Cortex of kidney (tissue), 1 donor: ENCODE measurements around the gene PTCD3.

Experiments used
- DNase-seq: peaks from one replicate; lab custom pipeline; 2025; lab: John Stamatoyannopoulos, UW

The PTCD3 gene

DNA sequence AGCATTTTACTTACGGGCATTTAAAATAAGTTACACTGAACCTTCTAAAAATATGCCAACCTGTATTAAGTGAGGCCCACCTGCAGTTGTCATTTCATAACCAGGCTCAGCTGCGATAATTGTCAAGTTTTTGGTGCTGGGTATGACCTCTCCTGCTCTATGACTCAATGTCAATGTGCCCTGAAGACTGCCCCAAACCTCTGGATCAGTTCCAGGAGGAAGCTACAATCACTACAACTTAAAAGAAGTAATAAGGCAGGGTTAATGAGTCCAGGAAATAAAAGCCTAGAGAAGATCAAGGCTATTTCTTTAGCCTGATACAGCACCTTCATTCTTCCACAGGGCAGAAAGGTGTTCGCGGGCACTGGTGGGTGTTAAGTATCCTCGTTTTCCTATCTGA, 23.3 kb upstream of the PTCD3 start:
- DNase-seq = no peak

DNA sequence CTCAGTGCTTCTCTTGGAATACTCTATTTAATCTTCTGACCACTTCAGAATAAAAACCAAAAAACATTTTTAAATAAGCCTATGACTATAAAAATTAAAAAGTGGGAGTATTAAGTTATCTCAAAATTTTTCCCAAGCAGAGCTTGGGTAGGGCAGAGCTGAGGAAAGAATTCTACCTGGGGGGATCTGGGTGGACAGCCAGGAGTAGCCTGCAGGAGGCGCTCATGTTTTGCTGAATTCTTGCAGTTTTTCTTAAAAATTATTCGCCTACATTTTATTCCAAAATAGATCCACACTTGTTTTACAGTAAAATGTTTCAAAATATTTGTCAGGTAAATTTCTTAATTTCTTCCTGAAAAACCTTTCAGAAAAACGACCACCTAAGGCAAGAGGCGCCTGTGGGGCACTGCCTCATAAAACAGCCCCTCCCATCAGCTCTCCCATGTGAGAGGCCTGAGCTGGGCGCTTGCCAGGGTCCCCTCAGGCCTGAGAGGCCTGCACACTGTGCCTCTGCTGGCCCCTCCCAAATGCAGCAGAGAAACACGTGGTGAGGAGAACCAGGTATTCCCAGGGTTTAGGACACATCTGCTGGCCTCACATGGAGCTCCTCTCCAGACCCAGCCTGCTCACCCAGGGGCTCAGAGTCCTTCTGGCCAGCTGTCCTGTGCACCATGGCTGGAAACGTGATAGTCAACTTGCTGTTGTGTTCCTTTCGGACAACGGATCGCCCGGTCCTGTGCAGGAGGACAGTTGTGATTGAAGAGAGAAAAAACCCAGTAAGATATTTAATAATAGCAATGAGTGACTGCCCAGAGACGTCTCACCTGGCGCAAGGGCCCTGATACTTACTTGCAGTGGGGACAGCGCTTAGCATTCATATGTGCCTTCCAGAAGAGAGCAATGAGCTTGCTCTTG, 17.8 kb upstream of the PTCD3 start:
- no peak for DNase-seq

DNA sequence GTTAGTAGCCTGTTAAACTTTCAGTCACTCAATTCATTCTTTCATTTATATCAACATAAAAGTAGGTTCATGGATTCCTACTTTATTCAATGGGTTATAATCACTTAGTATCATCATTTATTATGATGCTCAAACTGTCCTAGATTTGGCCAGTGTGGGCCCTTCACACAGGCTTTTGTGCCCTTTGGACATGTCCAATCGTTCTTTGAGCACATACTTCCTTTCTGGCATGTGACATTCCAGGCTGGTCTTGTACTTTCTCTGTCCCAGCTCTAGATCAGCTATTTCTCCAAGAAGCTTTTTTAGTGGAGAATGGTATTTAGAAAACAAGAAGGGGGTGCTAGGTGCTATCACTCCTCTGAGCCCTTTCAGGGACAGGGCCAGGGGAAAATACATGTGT, 11.8 kb upstream of the PTCD3 start:
- no peak for DNase-seq

DNA sequence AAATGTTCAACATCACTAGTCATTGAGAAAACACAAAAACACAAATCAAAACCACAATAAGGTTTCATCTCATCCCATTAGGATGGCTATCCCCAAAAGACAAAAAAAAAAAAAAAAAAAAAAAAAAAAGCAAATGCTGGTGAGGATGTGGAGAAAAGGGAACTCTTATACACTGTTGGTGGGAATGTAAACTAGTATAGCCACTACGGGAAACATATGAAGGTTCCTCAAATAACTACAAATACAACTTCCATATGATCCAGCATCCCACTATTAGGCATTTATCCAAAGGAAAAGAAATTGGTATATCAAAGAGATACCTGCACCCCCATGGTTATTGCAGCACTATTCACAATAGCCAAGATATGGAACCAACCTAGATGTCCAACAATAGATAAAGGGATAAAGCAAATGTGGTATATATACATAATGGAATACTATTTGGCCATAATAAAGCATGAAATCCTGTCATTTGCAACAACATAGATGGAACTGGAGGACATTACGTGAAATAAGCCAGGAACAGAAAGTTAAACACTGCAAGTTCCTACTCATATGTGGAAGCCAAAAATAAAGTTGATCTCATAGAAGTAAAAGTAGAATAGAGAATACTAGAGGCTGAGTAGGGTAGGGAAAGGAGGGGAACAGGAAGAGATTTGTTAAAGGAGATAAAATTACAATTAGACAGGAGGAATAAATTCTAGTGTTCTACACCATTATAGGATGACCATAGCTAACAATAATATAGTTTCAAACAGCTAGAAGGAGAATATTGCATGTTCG, 8.7 kb upstream of the PTCD3 start:
- no peak for DNase-seq

DNA sequence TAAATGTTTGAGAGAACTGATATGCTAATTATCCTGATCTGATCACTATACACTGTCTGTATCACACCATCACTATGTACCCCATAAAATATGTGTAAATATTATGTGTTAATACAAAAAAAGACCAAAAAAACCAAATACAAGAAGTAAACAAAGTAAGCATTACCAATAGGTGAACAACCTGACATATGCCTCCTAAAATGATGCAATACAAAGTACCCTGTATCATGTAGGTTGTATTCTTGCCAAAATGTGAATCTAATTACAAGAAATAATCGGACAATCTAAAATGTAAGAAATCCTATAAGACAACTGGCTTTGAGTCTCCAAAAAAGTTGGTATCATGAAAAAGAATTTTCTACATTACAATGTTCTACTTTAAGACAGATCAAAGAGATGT, 8.1 kb upstream of the PTCD3 start:
- DNase-seq = no peak

DNA sequence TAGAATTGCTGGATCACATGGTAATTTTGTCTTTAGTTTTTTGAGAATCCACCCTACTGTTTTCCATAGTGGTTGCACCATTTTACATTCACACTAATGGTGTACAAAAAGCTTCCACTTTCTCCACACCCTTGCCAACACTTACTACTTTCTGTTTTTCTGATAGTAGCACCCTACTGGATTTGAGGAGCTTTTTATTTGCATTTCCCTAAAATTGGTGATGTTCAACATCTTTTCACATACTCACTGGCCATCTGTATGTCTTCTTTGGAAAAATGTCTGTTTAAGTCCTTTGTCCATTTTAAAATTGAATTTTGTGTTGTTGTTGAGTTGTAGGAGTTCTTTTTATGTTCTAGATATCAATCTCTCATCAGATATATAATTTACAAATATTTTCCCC, 3.9 kb upstream of the PTCD3 start:
- no peak for DNase-seq

DNA sequence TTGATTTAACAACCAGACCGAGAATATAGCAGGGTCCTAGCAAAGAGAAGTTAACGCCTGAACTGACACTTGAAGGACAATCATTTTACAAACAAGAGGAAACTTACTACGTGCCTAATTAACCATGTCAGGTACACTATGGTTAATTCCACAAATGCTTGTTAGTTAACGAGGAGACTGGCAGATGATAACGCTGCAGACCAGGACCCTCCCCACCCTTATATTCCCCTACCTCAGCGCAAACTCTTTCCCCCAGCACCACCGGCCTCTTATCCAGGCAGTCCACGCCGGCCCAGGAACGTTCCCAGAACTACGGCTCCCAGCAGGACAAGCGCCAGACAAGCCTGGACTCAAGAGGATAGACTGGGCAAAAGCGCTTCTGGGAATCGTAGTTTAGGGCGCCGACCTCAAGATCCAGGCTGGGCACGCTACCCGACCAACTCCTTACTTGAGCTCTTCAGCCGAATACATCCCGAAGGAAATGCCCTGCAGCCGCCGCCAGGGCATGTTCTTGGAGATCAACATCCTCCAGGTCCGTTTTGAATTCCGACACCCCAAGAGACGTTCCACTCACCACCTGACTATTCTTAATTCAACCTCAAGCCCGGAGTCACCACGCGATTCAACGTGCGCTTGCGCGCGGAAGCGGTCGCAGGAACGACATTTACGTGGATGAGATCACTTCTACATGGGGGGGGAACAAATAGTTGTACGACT, 625 bp upstream of the PTCD3 start, which contains the start of gene POLR1A:
POLR1A (minus strand) TSS at position 635 of the 717 bp plus-strand sequence; CDS start at position 525, 110 bp downstream.
- DNase-seq = no peak

DNA sequence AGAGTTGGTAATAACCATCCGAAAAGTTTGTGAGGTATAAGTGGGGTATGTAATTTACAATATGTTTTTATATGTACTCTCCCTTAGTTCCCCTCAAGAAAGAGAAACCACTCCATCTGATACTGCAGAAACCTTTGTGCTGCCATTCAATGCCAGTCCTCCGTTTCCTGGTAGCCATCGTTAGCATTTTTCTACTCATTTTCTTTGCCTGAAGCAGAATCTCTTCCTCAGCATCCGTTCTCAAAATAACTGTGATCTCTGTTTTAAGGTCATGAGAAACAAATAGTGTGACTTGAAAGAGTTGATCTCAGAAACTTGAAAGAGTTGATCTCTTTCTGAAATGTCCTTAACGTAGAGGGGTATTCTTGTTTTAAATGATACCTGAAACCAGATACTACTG, 996 bp downstream of the PTCD3 start:
- DNase-seq = no peak

DNA sequence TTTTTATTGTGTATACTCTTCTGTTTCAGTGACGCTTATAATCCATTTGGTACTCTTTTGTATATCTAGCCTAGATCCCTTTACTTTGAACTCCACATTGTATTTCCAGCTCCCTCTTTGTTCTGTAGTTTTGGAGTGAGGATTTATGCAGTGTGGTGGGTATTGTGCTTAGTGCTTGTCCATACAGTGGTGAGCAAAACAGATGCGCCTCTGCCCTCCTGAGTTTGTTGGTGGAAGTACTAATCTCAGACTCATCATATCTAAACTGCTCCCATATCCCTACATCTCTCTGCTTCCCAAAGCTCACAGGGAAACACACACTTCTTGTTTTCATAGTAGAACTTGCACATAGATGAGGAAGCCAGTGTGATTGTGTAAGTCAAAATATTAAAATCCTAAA, 12.1 kb downstream of the PTCD3 start:
- DNase-seq = no peak

DNA sequence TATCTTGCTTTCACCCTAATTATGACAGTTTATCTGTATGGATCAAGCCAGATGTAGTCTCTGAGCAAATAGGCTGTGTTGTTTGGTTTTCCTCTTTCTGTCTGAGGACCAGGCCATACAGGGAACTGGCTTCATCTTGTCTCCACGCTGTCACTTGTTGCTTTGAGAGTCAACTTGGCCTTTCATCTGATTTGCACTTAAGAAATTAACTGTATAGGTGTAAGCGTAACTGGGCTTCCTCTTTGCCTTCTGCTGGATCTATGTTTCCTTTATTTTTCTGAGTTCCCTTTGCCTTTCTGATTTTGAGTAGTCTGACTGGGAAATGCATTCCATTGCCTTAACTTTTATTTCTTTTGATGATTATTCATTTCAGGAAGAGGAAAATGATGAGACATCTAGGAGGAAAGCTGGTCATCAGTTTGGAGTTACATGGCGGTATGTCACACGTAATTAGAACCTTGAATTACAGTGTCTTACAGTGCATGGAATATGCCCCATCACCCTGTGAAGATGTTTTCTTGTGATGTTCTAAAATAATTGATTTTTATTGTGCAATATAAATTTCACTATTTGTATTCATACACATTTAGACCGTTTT, 17.4 kb downstream of the PTCD3 start:
- DNase-seq = no peak

DNA sequence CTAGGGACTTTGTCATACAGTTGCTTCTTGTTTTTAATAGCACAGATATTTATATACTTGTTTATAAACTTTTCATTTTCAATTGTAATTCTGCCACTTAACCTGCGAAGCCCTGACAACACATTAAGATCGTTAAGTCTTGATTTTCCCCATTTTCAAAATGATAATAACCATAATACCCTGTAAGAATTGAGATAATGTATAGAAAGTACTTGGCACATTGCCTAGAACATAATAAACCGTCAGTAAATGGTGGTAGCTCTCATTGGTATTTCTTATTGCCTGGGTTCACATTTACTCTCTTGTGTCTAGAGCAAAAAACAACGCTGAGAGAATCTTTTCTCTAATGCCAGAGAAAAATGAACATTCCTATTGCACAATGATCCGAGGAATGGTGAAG, 18.6 kb downstream of the PTCD3 start:
- DNase-seq = no peak

DNA sequence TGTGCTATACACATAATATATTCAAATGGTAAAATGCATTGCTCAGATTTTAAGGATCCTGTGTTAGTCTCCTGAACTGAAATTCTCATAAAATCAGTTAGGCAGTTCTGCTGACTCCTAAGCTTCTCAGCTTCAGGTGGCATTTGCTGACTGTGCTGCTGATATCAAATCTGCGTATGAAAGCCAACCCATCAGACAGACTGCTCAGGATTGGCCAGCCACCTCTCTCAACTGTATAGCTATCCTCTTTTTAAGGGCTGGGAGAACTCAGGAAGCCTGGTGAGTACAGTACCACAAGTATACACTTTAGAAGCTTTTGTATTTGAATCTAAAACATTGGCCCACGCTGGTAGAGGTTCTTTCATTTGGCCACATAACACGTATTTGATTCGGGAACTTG, 28.7 kb downstream of the PTCD3 start:
- no peak for DNase-seq

DNA sequence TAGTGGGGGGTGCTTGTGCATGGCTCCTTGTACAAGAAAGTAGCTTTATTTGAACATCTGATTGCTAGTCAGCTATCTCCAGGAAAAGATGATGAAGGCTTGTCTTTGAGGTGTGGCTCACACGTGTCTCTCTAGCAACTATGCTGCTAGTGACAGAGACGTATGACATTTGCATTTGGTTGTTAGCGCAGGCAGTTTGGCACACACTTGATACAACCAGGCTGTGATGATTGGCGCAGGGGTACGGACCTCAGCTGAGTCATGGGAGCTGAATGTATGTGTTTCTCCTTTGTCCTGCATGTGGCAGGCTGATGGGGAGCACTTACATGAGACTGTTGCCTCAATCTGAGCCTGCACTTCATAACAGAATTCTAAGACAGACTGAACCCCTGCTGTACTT, 29.6 kb downstream of the PTCD3 start:
- no peak for DNase-seq

DNA sequence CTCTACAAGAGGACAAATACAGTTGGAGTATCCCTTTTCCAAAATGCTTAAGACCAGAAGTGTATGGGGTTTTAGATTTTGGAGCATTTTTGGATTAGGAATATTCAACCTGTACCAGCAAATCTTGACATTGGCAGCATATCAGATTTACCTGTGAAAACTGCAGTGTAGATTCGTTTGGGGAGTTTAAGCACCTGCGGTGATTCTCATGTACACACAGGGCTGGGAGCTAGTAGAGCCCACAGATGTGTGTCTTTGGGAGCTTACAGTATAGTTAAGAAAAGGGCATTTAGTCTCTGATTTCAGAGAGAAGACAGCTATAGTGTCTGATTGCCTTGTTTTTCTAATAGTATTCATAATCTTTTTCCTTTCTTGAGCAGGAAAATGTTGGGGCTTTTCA, 30.1 kb downstream of the PTCD3 start:
- DNase-seq = no peak

DNA sequence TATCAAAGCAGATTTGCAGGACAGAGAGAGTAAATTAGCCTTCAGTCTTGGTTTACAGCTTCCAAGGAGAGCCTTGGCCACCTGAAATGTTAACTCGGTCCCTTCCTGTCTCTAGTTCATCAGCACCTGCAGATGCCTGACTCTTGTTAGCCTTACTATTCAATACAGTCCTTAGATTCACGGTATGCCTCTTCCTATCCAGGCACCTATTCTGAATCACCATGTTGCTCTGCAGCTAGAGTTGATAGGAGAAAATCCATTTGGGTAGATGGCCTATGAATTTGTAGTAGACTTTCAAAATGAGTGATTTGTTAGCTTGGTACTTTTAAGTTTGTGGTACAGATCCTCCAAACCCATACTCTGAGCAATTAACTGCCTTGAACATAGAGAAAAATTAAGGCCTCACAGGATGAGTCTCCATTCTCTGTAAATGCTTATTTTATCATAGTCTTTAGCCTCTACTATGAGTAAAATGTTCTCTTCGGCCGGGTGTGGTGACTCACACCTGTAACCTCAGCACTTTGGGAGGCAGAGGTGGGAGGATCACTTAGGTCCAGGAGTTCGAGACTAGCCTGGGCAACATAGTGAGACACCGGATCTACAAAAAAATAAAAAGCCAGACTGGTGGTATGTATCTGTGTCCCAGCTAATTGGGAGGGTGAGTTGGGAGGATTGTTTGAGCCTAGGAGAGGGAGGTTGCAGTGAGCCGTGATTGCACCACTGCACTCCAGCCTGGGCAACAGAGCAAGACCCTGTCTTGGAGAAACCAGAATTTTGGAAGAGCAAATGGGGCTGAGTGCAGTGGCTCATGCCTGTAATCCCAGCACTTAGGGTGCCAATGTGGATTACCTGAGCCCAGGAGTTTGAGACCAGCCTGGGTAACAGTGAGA, 32.9 kb downstream of the PTCD3 start:
- no peak for DNase-seq

DNA sequence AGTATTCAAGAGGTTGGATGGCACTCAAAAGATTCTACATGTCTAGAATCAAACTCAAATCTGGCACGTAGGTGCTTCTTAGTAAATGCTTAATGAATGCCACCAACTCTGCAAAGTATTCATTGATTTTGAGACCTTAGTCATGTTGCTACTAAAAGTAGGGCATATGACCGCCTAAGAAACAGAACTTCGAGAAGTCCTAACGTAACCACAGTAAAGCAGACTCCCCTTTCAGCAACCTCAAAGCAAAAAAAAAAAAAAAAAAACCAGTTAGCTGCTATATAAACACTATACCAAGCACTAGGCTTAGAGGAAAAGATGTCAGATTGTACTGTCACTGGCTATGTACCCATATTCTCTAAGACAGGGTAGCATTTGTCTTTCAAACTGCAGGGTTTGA, 33.9 kb downstream of the PTCD3 start:
- no peak for DNase-seq

DNA sequence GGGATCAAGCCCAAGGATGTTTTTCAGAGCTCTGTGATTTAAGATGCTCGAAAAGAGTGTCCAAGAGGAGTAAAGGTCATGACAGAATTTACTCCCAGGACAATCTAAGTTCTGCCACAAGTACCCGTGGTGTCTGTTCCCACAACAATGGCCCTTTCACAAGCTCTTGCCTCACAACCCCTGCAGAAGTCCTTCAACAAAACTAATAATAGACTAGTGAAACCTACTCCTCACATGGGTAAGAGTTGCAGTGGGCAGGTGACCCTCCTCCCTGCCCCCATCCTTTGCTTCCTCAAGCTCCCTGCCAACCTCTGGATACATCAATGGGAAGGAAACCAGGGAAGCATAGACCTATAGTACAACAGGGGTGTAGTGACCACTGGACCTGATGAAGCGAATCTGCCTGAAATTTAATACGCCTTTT, 34.9 kb downstream of the PTCD3 start:
- no peak for DNase-seq

DNA sequence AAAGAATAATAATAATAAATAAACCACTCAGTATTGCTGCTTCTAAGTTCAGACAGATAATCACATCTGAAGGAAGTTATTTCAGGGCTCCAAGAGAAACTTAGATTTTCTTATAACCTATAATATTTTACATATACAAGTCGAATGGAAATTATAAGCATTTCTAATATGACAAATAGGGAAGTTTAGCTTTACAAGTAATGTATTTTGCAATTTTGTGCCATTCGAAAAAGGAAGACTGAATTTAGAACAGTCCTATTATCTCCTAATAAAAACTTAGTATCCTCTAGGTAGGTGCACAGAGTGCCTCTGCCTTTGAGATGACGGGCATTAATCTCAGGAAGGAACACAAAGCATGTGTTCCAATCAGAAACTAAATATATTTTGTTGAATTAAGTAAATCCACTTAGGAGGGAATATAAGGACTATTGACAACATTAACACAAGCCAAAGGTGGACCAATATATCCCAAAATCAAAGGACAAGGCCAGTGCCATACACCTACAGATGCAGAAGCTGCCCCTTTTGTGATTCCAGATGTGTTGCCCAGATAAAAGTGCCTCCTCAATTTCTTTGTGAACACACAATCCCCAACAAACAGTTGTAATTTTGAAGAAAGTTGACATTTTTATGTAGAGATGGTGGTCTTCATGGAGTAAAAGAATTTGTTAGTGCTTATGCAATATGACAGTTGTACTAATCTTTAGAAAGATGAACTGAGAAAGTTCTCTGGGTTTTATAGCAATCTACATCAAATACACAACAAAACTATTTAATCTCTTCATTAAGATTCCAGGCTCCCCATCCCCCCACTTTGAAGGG, 36.6 kb downstream of the PTCD3 start:
- DNase-seq = no peak

DNA sequence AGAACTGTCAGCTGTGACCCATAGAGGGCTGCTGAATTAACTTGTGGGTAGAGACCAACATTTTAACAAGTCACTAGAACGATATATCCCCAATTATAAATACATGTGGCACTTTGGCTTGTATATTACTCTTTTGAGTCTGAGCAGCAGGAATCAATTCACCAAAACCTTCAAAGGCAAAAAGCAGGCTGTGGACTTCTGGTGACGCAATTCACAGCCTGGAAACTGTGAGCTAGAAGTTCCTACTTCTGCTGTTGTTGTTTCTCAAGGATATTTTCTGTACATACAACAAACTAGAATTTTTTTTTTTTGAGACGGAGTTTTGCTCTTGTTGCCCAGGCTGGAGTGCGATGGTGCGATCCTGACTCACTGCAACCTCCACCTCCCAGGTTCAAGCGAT, 37.3 kb downstream of the PTCD3 start:
- no peak for DNase-seq
